ENCODE measurements around the gene LENG1.

LENG1 gene

GRCh38 chr19:54138489-54139256 is 20.8 kb downstream of the LENG1 start:
- DNase-seq (ENCODE audit: low spot score), result no peak

DNA sequence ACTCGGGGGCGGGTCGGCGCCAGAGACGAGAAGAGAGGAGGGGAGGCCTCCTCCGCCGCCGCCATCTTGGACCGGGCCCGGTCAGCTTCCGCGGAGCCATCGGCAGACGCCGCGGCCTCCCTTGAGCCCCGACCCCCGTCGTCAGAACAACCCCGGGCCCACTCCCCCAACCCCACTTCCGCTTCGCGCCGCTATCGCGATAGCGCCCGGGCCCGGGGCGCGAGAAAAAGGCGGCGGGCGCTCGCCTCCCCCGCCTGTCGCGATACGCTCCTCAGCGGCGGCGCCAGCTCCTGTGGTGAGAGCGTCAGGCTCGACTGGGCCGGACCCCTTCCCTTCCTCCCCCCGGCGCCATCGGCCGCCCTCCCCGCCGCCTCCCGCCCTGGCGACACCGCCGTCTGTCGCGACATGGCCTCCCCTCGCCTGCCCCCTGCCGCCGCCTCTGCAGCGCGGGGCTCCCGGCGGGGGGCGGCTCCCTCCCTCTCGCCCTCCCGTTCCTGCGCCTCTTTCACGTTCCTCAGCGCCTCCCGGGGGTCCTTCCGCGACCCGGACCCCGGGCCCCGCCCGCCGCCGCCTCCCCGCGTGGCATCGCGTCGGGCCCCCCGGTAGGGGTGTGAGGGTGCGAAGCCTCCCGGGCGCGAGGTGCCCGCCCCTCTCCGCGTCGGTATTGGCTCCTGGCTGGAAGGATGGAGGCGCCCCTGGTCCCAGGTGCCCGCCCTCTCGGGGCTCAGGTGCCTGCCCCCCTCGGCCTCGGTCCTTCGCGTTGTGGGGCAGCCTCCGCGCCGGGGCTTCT is 21.6 kb downstream of the LENG1 start, which contains the start of gene CNOT3:
TSS of gene CNOT3 (plus strand) at position 64 of the 790 bp plus-strand sequence. CDS start 5,217 bp downstream, outside the sequence.
- DNase-seq (ENCODE audit: low spot score), result no peak

DNA sequence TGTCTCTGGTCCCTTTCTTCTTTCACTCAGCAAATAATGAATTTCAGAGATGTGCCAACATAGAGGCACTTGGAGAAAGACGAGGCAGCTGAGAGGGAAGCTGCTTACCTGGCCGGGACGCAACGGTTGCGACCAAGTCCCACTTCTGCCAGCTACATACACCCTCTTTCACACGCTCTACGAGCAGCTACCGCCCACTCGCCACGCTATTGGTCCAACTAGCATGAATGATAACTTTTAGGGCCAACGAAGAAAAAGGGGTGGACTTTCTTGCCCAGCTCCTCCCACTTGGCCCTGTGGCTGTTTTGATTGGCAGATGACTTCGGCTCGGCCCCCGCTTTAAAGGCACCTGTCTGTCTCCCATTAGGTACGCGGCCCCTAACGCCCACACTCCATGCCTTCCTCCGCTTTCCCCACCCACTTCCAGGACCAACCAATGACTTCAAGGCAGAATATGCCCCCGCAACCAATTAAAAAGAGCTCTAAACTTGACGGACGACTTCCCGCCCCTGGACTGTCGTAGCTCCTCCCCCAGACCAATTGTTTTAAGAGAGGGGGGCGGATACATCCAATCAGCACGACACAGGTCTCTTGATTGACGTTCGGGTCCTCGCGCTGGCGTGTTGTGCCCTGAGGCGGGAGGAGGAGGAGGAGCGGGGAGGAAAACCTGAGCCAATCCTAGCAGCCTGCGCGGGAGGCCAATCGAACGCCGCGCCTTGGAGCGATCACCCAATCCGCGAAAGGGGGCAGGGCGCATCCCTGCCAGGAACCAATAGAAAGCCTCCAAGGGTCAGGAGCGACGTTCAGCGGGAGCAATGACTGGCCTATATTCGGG is 22.4 kb downstream of the LENG1 start:
- peak; percentile 100 for DNase-seq (ENCODE audit: low spot score)

GRCh38 chr19:54136086-54136863 is 23.2 kb downstream of the LENG1 start:
- DNase-seq (ENCODE audit: low spot score), result no peak

DNA sequence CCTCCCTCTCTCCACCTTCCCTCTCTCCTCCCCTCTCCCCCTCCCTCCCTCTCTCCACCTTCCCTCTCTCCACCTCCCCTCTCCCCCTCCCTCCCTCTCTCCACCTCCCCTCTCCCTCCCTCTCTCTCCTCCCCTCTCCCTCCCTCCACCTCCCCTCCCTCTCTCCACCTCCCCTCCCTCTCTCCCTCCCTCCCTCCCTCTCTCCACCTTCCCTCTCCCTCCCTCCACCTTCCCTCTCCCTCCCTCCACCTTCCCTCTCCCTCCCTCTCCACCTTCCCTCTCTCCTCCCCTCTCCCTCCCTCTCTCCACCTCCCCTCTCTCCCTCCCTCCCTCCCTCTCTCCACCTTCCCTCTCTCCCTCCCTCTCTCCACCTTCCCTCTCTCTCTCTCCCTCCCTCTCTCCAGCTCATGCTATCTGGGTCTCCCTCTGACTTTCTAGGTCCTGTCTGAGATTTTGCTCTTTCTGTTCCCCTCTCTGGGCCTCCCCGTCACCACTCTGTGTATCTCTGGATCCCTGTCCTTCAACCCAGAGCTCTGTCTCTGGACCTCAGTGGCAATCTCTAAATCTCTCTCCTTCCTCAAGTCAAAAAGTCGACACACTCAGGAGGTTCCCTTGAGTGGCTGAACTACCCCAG is 25.4 kb downstream of the LENG1 start:
- no peak for DNase-seq (ENCODE audit: low spot score)

DNA sequence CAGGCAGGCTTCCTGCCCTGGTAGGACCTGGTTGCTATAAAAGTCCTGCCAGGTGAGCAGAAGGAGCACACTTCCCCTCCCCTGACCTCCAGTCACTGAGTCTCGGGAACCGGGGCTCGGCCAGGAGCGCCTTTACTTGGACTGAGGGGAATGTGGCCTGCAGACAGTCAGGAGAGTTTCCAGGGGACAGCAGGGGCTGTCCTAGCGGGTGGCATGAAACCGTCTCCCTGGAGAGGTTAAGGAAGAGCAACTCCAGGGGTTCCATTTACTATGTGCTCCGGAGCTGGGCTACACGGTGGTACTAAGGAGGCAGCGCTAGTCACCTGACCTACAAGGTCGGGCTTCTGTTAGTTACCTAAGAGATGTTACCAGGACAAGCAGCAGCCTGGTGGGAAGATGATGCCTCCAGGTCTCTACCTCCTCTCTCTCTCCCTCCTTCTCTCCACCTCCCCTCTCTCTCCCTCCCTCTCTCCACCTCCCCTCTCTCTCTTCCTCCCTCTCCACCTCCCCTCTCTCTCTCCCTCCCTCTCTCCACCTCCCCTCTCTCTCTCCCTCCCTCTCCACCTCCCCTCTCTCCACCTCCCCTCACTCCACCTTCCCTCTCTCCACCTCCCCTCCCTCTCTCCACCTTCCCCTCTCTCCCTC is 26.1 kb downstream of the LENG1 start:
- DNase-seq (ENCODE audit: low spot score), result peak; percentile 14

DNA sequence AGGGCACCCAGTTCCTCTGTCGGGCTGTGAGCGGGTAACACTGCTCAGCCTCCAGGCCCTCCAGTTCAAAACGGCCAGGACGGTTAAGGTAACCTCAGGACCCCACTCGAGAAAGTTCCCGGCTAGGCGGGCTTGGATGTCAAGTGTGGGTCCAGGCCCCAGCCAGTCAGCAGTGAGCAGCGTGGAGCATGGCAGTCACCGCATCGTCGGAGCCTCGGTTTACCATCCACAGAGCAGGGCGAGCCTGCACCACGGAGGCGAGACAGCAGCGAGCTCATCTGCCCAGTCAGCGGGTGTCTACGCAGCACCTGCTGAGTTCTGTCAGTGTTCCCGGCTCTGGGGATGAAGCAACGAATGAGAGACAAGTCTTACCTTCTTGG is 29.9 kb downstream of the LENG1 start:
- no peak for DNase-seq (ENCODE audit: low spot score)

- no peak for DNase-seq (ENCODE audit: low spot score)
These were observed 30.5 kb downstream of the LENG1 start for GRCh38 chr19:54128796-54129616.

GRCh38 chr19:54128441-54128725 is 31.1 kb downstream of the LENG1 start:
- no peak for DNase-seq (ENCODE audit: low spot score)

DNA sequence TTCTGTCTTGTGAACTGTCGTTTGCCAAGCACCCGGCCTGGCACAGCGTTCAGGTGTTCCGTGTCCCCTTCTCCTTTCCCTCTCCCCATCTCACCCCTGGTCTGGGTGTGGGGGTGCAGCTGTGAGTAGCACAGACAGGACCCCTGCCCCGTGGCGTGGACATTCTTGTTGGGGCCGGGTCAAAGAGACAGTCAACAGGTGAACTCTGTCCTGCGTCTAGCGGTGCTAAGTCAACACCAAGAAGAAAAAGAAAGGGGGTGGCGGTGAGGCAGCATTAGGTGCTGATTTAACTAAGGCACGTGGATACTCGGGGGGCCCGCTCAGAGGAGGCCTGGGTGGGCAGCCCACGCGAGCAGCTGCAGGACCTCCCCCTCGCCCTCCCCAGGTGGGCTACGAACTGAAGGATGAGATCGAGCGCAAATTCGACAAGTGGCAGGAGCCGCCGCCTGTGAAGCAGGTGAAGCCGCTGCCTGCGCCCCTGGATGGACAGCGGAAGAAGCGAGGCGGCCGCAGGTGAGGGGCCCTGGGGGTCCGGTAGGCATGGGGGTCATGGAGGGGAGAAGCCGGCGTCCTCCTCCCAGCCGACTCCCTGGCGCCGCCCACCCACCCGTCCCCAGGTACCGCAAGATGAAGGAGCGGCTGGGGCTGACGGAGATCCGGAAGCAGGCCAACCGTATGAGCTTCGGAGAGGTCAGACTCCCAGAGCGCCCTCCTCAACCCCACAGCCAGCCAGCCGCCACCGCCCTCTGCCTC is 31.7 kb downstream of the LENG1 start:
- DNase-seq (ENCODE audit: low spot score), result no peak

DNA sequence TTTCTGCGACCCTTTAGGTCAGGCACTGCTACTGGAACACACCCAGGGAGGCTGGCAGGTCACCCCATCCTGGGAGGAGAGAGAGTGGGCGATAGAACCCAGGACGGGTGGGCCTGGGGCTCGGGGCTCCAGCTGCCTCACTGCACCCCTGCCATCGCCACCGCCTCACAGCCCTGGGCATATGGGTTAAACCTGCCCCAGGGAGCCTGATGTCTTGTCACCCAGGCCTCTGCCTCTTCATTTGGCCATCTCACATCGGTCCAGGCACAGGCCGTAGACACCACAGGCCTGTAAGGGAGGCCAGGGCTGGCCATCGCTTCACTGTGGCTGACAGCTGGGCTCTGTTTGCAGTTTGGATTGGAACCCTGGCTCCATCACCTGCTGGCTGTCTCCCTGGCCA is 33.8 kb downstream of the LENG1 start:
- no peak for DNase-seq (ENCODE audit: low spot score)

DNA sequence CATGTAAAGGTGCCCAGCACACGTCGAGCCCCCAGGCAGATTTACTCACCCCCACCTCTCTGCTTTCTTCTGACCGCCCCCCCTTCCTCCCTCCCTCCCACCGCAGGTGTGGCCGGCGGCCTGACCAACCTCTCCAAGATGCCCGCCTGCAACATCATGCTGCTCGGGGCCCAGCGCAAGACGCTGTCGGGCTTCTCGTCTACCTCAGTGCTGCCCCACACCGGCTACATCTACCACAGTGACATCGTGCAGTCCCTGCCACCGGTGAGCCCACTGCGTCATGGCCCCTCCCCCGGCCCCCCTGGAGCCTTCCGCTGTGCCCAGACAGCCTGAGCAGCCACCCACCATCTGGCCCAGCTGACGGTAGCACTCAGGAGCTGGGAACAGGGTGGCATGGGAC is 35.1 kb downstream of the LENG1 start:
- no peak for DNase-seq (ENCODE audit: low spot score)

- DNase-seq (ENCODE audit: low spot score), result no peak
These were observed 35.8 kb downstream of the LENG1 start for GRCh38 chr19:54123682-54124081.

GRCh38 chr19:54121259-54121658 is 38.3 kb downstream of the LENG1 start:
- no peak for DNase-seq (ENCODE audit: low spot score)

GRCh38 chr19:54115109-54116063 is 44.1 kb downstream of the LENG1 start, which contains the start of the genes PRPF31 and TFPT:
PRPF31 (plus strand) TSS chr19:54115754; CDS start chr19:54118279, 2,525 bp downstream.
TFPT (minus strand) TSS chr19:54115657; CDS start chr19:54115269, 388 bp downstream.
- DNase-seq (ENCODE audit: low spot score), result peak; percentile 99

GRCh38 chr19:54114340-54115108 is 45.0 kb downstream of the LENG1 start:
- DNase-seq (ENCODE audit: low spot score), result no peak

DNA sequence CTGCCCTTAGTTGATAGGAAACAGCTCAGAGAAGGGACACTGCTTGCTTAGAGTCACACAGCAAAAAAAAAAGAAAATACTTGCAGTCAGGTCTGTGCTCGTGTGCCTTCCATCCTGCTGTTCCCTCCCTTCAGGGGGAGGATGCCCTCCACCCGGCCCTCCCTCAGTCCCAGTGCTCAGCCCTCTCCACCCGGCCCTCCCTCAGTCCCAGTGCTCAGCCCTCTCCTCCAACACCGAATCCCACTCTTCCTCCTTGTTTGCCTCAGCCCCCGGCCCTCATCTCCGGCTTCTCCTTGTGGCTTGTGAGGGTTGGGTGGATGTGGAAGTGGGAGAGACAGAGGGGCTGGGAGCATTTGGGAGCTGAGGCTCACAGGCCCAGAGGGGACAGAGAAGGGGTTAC is 49.9 kb downstream of the LENG1 start:
- DNase-seq (ENCODE audit: low spot score), result no peak

All from hematopoietic multipotent progenitor cell treated with erythropoietin and hydrocortisone succinate and interleukin-3 and kit ligand, for 15 days (in vitro differentiated cells).